ENCODE results near the gene CAST. TPM values are rescaled to one million over a fixed set of nuclear protein-coding genes. Genes with fewer than 3 reads are reported as not detected.

The CAST gene
- total RNA-seq, 1 experiment from 2014 or later: 395 TPM

DNA sequence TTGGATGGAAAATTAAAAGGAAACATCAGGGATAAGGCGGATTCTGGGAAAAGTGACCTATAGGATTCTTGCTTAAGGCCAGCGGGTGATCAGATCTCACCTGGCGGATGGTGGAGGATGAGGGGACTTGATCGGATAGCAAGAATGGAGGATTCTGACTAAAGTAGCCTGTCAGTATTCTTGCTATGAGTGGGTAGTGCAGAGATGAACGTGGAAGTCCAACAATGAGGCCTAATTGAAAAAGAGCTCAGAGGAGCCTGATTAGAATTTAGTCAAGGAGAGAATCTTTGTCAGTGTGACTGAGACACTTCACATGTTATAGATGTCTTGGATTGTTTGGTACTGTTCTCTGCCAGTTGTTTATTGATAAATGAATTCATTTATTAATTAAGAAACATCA is 24.9 kb downstream of the CAST start:
- Mint-ChIP-seq H3K27ac (ENCODE audit: unreplicated experiment) (peak overlapping the region; percentile 11), H3K9me3 (ENCODE audit: low read depth, unreplicated experiment) (no peaks in the 10 kb centered on the region), H3K4me1 (ENCODE audit: low read depth, unreplicated experiment) (peaks cover 30% of the 10 kb centered on the region), H3K27me3 (ENCODE audit: unreplicated experiment) (no peaks in the 10 kb centered on the region), H3K36me3 (ENCODE audit: insufficient read depth, unreplicated experiment) (no peaks in the 10 kb centered on the region), H3K4me3 (ENCODE audit: low read depth, unreplicated experiment) (no peak overlapping the region)
- CTCF ChIA-PET: interaction anchor here (0.6 to 2.4 kb wide), 3 partner anchors 66 to 79 kb away, joined by 3 to 20 read pairs (median 17); no protein-coding TSS in a partner anchor
- intact Hi-C loops (cut with micrococcal nuclease; ENCODE audit: unreplicated experiment): loop anchor here (1.0 to 5.0 kb wide), 3 partner anchors 40 to 343 kb away; no protein-coding TSS in a partner anchor
- DNase-seq: no peak
- BruUV-seq (replicated peaks): no TSS peak
- TF ChIP-seq CTCF (IDR thresholded peaks at IDR 0.05; ENCODE audit: unreplicated experiment): no peak

- H3K36me3 Mint-ChIP-seq (ENCODE audit: insufficient read depth, unreplicated experiment): peaks cover 5% of the 10 kb centered on the region
- DNase-seq: no peak
- CTCF ChIA-PET: interaction anchor here (0.5 to 2.4 kb wide), 4 partner anchors 25 to 80 kb away, joined by 3 to 20 read pairs (median 10); no protein-coding TSS in a partner anchor
- peaks cover 30% of the 10 kb centered on the region for H3K4me1 Mint-ChIP-seq (ENCODE audit: low read depth, unreplicated experiment)
- no peaks in the 10 kb centered on the region for H3K9me3 Mint-ChIP-seq (ENCODE audit: low read depth, unreplicated experiment)
- BruUV-seq (replicated peaks): no TSS peak
- no peaks in the 10 kb centered on the region for H3K27me3 Mint-ChIP-seq (ENCODE audit: unreplicated experiment)
- peak; percentile 65 for TF ChIP-seq CTCF (IDR thresholded peaks at IDR 0.05; ENCODE audit: unreplicated experiment)
- no peak overlapping the region for H3K27ac Mint-ChIP-seq (ENCODE audit: unreplicated experiment)
- intact Hi-C loops (cut with micrococcal nuclease; ENCODE audit: unreplicated experiment): loop anchor here (1.0 to 5.0 kb wide), 4 partner anchors 39 to 344 kb away; no protein-coding TSS in a partner anchor
- no peak overlapping the region for H3K4me3 Mint-ChIP-seq (ENCODE audit: low read depth, unreplicated experiment)
These were observed 25.8 kb downstream of the CAST start for GRCh38 chr5:96687812-96688453.

DNA sequence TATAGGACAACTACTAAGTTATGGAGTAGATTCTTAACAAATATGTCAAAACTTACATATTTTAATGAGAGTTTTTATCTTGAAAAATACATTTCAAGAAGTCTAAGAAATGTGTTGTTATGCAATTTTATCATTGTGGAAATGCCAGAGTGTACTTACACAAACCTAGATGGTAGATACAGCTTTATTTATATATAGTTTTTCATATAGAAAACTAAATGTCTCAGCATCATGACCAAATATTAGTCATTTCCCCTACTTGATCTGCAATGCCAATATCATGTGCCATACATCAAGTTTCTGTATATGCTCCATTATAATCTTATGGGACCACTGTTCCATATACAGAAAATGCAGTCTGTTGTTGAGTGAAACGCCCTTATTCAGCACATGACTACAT is 28.7 kb downstream of the CAST start:
- CTCF ChIA-PET: no interaction called here
- no peak for TF ChIP-seq CTCF (IDR thresholded peaks at IDR 0.05; ENCODE audit: unreplicated experiment)
- Mint-ChIP-seq H3K27me3 (ENCODE audit: unreplicated experiment) (no peaks in the 10 kb centered on the region), H3K4me3 (ENCODE audit: low read depth, unreplicated experiment) (no peak overlapping the region), H3K36me3 (ENCODE audit: insufficient read depth, unreplicated experiment) (peaks cover 5% of the 10 kb centered on the region), H3K9me3 (ENCODE audit: low read depth, unreplicated experiment) (no peaks in the 10 kb centered on the region), H3K4me1 (ENCODE audit: low read depth, unreplicated experiment) (peaks cover 26% of the 10 kb centered on the region), H3K27ac (ENCODE audit: unreplicated experiment) (no peak overlapping the region)
- BruUV-seq (replicated peaks): no TSS peak
- intact Hi-C loops (cut with micrococcal nuclease; ENCODE audit: unreplicated experiment): no loop called here
- no peak for DNase-seq

DNA sequence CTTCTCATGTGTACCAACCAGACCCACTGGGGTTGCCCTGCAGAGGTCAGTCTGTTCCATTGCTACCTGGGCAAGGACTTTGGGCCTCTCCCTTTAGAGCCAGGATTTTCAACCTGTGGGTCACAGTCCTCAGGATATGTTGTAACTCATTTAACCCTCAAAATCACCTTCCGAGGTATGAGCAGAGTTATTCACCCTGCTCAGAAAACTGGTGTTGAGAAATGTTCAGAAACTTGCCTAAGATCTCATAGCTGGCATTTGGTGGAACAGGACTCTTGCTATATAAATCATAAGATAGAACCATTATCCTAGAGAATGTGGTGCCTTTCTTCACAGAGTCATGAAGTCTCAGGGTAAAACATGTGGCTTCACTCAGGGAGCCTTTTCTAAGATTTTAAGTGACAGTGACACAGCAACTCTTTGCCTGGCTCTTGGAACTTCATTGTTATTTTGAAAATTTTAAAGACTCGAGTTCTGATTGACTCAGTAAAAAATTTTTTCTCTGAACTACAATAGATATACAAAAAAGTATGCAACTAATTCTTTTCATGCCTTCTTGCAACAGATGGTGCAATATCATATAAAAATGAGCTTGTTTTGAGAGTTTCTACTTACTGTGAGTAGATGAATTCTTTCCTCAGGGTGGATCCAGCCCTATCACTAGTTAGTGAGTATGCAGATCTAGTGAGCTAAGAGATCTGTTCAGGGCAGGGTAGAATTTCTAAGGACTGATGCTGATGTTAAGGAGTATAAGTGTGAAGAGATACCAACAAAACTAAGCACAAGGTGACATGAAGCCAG is 29.5 kb downstream of the CAST start:
- Mint-ChIP-seq H3K4me3 (ENCODE audit: low read depth, unreplicated experiment) (no peak overlapping the region), H3K27ac (ENCODE audit: unreplicated experiment) (no peak overlapping the region), H3K4me1 (ENCODE audit: low read depth, unreplicated experiment) (peaks cover 18% of the 10 kb centered on the region), H3K36me3 (ENCODE audit: insufficient read depth, unreplicated experiment) (peaks cover 9% of the 10 kb centered on the region), H3K9me3 (ENCODE audit: low read depth, unreplicated experiment) (no peaks in the 10 kb centered on the region), H3K27me3 (ENCODE audit: unreplicated experiment) (no peaks in the 10 kb centered on the region)
- BruUV-seq (replicated peaks): no TSS peak
- no peak for TF ChIP-seq CTCF (IDR thresholded peaks at IDR 0.05; ENCODE audit: unreplicated experiment)
- CTCF ChIA-PET: no interaction called here
- DNase-seq: no peak
- intact Hi-C loops (cut with micrococcal nuclease; ENCODE audit: unreplicated experiment): no loop called here
